HG03196 (cell line): ENCODE data around the gene ATF3.
"Not testable (repeated sequence)": the region's sequence is repeated elsewhere in the genome, so short reads cannot be mapped to it uniquely, and the experiment has no call there.

Experiments
- ATAC-seq: cut with Tn5 transposase; IDR thresholded peaks from one replicate; pipeline ENCODE4 v1.9.1; 2021; ENCODE audit not compliant: unreplicated experiment

The ATF3 gene

GRCh38 chr1:212625781-212626450 lies 17.4 kb downstream of the ATF3 start:
- ATAC-seq = no peak

DNA sequence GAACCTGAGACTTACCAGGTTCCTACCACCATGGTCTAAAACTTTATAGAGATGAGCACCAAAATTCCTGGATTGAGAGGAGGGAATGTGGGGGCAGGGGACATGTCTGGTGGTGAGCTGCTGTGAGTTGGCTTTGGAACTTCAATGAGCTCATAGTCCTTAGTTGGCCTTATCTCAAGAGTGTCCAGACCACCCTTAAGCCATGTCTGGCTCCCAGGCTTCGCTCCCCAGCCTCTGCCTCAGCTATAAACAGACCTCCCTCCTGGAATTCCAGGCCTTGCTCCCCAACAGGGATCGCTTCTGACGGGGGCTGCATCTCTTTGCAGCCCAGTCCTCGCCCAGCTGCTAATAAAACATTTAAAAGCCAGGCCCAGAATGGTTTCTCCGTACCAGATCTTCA lies 19.5 kb downstream of the ATF3 start:
- no peak for ATAC-seq

- ATAC-seq = no peak
These were observed 20.4 kb downstream of the ATF3 start for GRCh38 chr1:212628813-212629415.

DNA sequence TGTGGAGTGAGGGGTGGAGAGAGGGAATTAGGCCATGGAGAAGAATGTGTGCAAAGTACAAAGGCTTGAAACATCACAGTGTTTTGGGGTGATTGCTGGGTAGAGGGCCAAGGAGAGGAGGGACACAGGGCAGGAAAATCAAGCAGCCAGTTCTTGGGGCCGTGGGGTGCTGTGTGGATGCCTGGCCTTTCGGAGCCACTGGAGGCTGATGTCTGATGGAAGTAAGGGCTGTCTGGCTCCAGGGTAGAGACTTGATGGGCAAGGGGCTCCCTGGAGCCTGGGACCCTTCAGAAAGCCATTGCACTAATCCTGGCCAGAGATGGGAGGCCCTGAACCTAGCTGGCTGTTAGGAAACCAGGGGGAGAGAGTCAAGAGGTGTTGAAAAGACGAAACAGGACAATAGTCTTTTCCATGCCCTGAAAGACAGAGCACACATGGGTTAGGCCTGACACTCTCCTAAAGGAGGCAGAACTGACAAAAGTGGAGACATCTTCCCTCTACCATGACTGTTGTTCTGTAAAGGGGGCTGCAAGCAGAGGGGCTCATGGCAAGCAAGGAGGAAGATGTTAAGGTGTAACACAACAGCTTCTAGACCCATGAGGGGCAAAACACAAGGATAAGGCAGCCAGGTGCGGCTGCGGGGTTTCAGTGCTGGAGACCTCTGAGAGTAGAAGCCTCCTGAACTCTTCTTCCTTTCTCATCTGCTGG lies 21.0 kb downstream of the ATF3 start:
- ATAC-seq = no peak

DNA sequence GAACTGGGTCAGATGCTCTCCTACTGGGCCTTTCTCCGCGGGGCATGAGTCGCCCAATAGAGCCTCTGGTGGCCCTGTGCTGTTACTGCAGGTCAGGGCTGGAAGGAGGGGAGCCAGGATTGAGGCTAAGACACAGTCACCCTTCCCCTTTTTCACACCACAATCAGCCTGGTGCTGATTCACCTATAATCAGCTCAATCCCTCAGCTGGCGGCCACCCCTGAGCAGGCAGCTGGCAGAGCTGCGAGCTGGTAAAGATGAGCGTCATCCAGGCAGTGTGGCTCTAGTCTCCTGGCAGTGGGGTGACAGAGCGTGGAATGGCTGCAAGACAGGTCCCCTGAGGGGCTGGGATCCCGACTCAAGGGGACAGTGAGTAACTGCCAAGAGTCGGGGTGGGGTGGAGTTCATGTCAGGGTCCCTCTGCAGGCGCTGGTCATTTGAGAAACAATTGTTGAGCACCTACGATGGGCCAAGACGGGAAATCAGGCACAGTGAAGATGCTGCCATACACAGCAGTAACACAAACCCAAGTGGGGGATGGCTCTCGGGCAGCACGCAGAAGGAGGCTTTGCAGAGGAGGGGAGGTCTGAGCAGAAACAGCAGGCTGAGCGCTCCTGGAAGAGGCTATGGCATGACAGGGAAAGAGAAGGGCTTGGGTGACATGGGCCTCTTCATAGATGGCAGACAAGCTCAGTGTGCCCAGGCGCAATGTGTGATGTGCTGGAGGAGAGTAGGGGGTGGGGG lies 21.8 kb downstream of the ATF3 start:
- no peak for ATAC-seq

DNA sequence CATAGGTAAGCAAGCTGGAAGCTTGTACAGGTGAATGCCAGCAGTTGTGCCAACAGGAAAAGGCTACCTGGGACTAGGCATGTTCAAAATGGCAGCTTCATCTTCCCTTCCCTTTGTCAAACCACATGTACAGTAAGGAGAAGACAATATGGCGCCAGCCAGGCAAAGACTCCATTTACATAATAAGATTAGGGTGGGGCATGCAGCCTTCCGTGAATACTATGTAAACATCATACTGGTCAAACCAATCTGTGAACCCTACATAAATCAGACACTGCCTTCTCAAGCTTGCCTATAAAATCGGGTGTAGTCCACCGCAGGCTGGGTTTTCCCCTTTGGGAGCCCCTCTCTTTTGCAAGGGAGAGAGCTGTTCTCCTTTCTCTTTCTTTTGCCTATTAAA lies 24.6 kb downstream of the ATF3 start:
- no peak for ATAC-seq

DNA sequence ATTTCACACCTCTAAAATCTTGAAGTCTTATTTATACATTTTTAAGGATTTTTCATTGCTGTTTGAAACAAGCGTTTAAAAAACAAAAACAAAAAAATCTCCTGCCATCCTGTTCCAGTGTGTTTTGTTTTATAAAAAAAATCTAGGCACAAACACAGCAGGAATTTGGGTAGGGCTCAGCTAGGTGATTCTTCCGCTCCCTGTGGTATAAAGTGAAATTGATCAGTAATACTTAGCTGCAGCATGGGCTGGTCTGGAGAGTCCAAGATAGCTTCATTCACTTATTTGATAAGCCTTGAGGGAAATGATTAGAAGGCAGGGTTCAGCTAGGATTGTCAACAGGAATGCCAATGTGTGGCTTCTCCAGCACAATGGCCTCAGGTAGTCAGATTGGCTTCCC lies 25.7 kb downstream of the ATF3 start:
- ATAC-seq = no peak

GRCh38 chr1:212635141-212635631 lies 26.6 kb downstream of the ATF3 start:
- ATAC-seq = no peak

DNA sequence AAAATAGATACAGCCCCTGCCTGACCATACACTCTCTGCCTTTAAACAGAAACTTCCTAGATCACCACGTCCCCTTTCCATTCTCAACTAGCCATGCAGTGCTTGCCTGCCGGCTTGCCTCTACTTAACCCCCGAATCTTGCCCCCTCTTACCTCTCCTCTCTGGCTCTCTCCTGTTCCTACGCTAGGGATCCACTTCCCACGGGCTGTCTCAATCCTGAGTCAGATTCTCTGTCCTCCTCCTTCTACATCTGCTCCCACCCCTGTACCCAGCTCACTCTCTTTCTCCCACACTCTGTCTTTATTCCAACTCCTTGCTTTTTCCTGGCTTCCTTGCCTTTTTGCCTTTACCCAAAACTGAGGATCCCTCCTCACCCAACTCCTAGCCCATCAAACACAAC lies 29.3 kb downstream of the ATF3 start:
- ATAC-seq = no peak

DNA sequence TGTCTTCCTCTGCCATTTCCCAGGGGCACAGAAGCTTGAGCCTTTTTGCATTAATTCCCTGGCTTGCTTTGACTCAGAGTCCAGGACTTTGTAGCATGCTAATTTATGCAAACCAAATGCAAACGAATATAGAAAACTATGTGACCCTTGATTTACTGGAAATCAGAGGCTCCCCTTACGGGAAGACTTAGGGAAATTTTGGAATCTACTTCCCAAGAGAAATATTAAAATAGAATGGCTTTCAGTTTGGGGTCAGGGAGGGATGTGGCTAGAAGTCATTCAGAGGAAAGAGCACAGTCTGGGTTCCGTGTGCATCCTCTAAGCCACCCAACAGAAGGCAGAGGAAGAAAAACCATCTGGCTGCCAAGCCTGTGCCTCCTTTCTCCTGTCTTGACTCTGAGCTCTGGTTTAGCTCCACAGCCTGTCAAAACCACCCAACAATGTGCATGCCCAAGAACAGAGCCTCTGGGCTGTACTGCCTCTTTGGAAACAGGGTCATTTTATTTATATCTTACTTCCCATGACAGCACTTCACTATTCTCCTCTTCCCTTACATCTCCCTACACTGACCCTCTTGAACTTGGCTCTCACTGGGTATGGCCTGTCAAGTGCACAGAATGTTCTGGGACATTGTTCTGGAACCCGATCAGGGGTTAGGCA lies 30.1 kb downstream of the ATF3 start:
- ATAC-seq = no peak

- not testable (repeated sequence) for ATAC-seq
These were observed 31.0 kb downstream of the ATF3 start for GRCh38 chr1:212639524-212639923.

DNA sequence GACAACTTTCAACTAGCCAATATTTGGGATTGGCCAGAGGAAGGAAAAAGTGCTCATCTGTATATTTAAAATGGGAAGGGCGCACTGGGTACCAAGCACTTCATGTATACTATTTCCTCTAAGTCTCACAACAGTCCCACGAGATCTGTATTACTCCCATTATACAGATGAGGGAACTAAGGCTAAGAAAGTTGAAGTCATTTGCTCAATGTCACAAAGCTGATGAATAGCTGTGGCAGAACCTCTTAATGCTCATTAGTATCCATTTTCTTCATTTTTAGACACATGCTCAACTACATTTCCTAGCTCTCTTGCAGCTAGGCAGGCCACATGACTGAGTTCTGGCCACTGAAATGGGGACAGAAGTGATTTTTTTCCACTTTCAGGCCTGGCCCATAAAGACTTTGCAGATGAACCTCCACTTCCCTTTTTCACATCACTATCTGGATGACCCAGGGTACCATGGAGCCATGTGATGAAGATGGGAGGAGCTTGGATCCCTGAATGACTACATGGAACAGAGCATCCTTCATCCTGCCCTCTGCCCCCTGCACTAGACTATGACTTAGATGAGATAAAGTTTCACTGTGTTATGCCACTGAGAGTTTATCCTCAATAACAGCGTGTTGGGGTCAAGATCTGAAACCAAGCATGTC lies 31.8 kb downstream of the ATF3 start:
- ATAC-seq = no peak

DNA sequence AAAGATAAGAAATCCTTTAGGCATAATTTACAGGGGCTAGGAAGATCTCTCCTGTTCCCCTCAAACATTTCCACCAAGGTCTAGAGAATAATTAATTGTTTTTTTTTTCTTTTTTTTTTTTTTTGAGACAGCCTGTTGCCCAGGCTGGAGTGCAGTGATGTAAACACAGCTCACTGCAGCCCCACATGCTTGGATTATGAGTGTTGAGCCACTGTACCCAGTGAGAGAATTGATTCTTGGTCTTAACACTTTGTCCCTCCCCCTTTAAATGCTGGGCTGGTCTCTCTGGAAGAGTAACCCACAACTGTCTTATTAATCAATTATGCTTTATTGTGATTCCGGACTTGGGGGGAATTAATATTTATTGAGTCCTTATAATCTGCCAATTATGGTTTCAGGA lies 33.4 kb downstream of the ATF3 start:
- ATAC-seq = no peak

DNA sequence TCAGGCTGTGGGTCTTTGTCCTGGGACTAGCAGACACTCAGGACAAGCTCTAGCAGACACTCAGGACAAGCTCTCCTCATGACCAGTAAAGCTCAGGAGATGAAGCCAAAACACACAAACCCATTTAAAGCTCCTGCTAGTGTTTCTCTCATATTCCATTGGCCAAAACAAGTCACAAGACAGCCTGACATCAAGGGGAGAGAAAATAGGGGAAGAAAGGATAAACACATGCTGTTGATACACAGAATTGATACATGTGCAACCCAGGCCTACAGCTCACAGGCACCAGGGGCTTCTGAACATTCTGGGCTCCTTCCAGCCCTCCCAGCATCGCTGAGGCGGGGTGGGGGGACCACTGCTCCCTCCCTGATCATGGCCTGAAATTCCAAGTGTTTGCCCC lies 35.3 kb downstream of the ATF3 start:
- no peak for ATAC-seq

DNA sequence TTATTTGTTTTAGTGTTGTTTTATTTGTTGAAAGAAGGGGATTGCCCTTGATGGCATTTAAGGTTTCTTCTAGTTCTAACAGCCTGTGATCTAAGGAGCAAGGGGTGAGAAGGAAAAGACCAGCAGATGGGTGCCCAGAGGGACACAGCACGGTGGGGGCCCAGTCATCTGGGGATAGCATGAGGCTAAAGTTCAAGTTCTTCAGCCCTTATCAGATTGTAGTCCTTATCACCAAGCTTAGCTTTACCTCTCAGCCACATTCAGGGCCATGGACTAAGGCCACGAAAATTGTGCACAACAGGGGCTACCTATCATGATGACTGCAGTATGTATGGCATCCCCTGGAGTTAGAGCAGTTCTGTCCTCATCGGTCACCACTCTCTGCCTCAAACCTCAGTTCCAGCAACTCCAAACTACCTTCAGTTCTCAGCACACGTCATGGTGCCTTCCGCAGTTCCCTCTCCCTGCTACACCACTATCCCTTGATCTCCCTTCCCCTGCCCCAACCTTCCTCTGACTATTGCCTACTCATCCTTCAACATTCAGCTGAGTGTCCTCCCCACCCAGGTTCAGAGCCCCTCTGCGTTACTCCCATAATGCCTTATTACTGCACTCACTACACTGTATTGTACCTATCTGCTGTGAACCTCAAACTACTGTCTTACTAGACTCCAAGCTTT lies 36.4 kb downstream of the ATF3 start:
- ATAC-seq = no peak

GRCh38 chr1:212645546-212646543 lies 37.3 kb downstream of the ATF3 start:
- no peak for ATAC-seq

GRCh38 chr1:212646588-212646987 lies 38.0 kb downstream of the ATF3 start:
- ATAC-seq = no peak

DNA sequence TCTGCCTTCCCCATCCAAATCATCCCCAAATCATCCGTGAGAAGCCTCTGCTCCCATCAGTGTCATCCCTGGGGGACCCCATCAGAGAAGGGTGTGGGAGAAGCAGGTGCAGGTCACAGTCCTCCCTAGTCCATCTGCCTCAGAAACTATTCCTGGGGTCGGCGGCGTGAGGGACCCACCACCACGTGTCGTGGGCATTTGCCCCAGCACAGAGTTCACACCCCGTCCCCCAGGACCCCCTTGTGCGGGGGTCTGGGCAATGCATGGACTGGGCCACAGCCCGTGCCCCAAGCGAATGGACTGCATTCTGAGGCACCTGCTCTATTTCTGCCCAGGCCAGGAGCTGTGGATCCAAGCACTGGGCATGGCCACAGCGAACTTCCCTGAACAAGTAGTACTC lies 38.4 kb downstream of the ATF3 start:
- ATAC-seq = no peak

GRCh38 chr1:212648431-212648830 lies 39.9 kb downstream of the ATF3 start:
- no peak for ATAC-seq
